ENCODE measurements around the gene SPATA20.

GRCh38 chr17:50585891-50586290, 38.9 kb downstream of the SPATA20 start:
- TF ChIP-seq, protein P1, sequence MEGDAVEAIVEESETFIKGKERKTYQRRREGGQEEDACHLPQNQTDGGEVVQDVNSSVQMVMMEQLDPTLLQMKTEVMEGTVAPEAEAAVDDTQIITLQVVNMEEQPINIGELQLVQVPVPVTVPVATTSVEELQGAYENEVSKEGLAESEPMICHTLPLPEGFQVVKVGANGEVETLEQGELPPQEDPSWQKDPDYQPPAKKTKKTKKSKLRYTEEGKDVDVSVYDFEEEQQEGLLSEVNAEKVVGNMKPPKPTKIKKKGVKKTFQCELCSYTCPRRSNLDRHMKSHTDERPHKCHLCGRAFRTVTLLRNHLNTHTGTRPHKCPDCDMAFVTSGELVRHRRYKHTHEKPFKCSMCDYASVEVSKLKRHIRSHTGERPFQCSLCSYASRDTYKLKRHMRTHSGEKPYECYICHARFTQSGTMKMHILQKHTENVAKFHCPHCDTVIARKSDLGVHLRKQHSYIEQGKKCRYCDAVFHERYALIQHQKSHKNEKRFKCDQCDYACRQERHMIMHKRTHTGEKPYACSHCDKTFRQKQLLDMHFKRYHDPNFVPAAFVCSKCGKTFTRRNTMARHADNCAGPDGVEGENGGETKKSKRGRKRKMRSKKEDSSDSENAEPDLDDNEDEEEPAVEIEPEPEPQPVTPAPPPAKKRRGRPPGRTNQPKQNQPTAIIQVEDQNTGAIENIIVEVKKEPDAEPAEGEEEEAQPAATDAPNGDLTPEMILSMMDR (tag by site-specific recombination; IDR thresholded peaks at IDR 0.05), result no peak
- TF ChIP-seq PRDM1 (tag by site-specific recombination; IDR thresholded peaks at IDR 0.05) (no peak), ZNF133 (tag by site-specific recombination; IDR thresholded peaks at IDR 0.05) (no peak), ZNF747 (tag by site-specific recombination; IDR thresholded peaks at IDR 0.05) (no peak), ZSCAN23 (tag by site-specific recombination; IDR thresholded peaks at IDR 0.05) (no peak), ZNF560 (tag by site-specific recombination; IDR thresholded peaks at IDR 0.05; ENCODE audit: borderline replicate concordance) (no peak), ZBTB8A (tag by site-specific recombination; IDR thresholded peaks at IDR 0.05) (no peak), ZBTB26 (tag by site-specific recombination; optimal IDR thresholded peaks at IDR 0.05) (no peak), ZNF184 (tag by site-specific recombination; IDR thresholded peaks at IDR 0.05) (no peak)

Data from HEK293 (cell line).